GM12878 (cell line): ENCODE measurements around the gene RASSF10. TPM values are rescaled to one million over a fixed set of nuclear protein-coding genes. Genes with fewer than 3 reads are reported as not detected.

Experiments
- BRCA1 ChIP-seq: IDR thresholded peaks from 2 replicates; pipeline ENCODE4 v1.6.1; 2011; ENCODE audit warnings: low read depth, low read length, improper control_type of control experiment
- CREB1 ChIP-seq: IDR thresholded peaks from 2 replicates; pipeline ENCODE4 v1.6.1; 2012; ENCODE audit warnings: low read depth, mild to moderate bottlenecking, inconsistent platforms
- FOXK2 ChIP-seq: fragments of 450-650 bp; IDR thresholded peaks from 2 replicates; pipeline ENCODE4 v1.6.1; 2017; ENCODE audit warnings: mild to moderate bottlenecking, moderate library complexity
- HDAC6 ChIP-seq: fragments of 200-600 bp; sonication (generic); IDR thresholded peaks from one replicate; pipeline ENCODE4 v1.8.0; 2017; ENCODE audit warnings: antibody characterized with exemption; ENCODE audit not compliant: unreplicated experiment
- SMC3 ChIP-seq: IDR thresholded peaks from 2 replicates; pipeline ENCODE4 v1.6.1; 2011; ENCODE audit warnings: low read length, improper control_type of control experiment, borderline replicate concordance
- TAF1 ChIP-seq: IDR thresholded peaks from 2 replicates; pipeline ENCODE4 v1.6.1; 2011; ENCODE audit warnings: mild to moderate bottlenecking, low read depth, low read length, borderline replicate concordance
- TBL1XR1 ChIP-seq: IDR thresholded peaks from 2 replicates; pipeline ENCODE4 v1.6.1; 2012; ENCODE audit warnings: low read depth, low read length, improper control_type of control experiment
- ZBED1 ChIP-seq: IDR thresholded peaks from 2 replicates; pipeline ENCODE4 v1.6.1; 2016; ENCODE audit warnings: borderline replicate concordance
- polyA plus RNA-seq, 11 experiments: library from polyadenylated mRNA; depleted of rRNA in 4 of 11; unstranded in 6 of 11; stranded (reverse) in 5 of 11; fragments of >200 nt; fragmentation: Nextera tagmentation in 4 of 11; fragmentation: Illumina TruSeq in 1 of 11; extraction: Ambion mirVana in 4 of 11; extraction: Trizol in 1 of 11; gene quantifications; 1 replicate in 1 of 11; 2 replicates in 10 of 11; pipeline versions ENCODE4 v1.2.1 to v1.2.3, GENCODE V29; 2011 to 2016; ENCODE audit warnings: inconsistent platforms in 2 of 11, missing spikeins in 2 of 11, low read depth in 1 of 11
- total RNA-seq, 4 experiments: library from RNA; depleted of rRNA in 3 of 4; stranded (reverse); fragments of >200 nt in 3 of 4; fragmentation: Illumina TruSeq in 1 of 4; extraction: Trizol in 1 of 4; gene quantifications; 2 replicates each; pipeline versions ENCODE4 v1.2.1 to v1.2.3, GENCODE V29; 2013 to 2021
- TF ChIP-seq, protein P1 (sequence below): fragments of 450-650 bp; IDR thresholded peaks from 2 replicates; pipeline ENCODE4 v1.6.1; 2017; ENCODE audit warnings: borderline replicate concordance
- TF ChIP-seq, protein P2 (sequence below): IDR thresholded peaks from 2 replicates; pipeline ENCODE4 v1.6.1; 2012; ENCODE audit warnings: low read length, inconsistent platforms
- TF ChIP-seq, protein P3 (sequence below): IDR thresholded peaks from 2 replicates; pipeline ENCODE4 v1.6.1; 2011; ENCODE audit warnings: borderline replicate concordance, low read depth, mild to moderate bottlenecking, moderate library complexity, mixed read lengths, low read length; ENCODE audit not compliant: insufficient read depth; ENCODE audit errors: extremely low read length
- TF ChIP-seq, protein P4 (sequence below): fragments of 150-350 bp; IDR thresholded peaks from 2 replicates; pipeline ENCODE4 v1.6.1; 2014; ENCODE audit warnings: mild to moderate bottlenecking, low read depth, low read length

Gene RASSF10
- total and polyA plus RNA-seq, 10 of the 15 experiments (the other 5 are each of a cell fraction or from before 2014, with no cell fraction given), result 0.03 to 0.23 (median 0.09) TPM; not detected in 6

DNA sequence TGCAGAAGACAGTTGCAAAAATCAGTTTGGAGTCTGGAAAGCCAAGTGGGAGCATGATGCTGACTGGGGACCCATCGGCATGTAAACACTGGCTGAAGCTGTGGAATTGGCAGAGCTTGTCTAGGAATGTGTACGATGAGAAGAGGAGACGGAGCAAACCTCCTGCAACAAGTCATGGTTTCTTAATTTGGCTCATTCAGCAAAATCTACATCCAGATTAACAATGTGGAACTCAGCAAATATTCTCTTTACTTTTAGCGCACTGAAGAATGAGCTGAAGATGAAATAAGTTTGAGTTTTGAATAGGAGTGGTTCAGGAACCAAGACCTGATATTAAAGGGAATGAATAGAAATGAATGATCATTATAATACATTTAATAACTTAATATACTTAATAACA, 26.6 kb downstream of the RASSF10 start (continued):
- TF ChIP-seq ZBED1 (no peak), HDAC6 (no peak), FOXK2 (no peak), CREB1 (no peak), SMC3 (no peak), TBL1XR1 (no peak), TAF1 (no peak), BRCA1 (no peak)
- TF ChIP-seq, protein P1, sequence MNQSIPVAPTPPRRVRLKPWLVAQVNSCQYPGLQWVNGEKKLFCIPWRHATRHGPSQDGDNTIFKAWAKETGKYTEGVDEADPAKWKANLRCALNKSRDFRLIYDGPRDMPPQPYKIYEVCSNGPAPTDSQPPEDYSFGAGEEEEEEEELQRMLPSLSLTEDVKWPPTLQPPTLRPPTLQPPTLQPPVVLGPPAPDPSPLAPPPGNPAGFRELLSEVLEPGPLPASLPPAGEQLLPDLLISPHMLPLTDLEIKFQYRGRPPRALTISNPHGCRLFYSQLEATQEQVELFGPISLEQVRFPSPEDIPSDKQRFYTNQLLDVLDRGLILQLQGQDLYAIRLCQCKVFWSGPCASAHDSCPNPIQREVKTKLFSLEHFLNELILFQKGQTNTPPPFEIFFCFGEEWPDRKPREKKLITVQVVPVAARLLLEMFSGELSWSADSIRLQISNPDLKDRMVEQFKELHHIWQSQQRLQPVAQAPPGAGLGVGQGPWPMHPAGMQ, result no peak
- TF ChIP-seq, protein P2, sequence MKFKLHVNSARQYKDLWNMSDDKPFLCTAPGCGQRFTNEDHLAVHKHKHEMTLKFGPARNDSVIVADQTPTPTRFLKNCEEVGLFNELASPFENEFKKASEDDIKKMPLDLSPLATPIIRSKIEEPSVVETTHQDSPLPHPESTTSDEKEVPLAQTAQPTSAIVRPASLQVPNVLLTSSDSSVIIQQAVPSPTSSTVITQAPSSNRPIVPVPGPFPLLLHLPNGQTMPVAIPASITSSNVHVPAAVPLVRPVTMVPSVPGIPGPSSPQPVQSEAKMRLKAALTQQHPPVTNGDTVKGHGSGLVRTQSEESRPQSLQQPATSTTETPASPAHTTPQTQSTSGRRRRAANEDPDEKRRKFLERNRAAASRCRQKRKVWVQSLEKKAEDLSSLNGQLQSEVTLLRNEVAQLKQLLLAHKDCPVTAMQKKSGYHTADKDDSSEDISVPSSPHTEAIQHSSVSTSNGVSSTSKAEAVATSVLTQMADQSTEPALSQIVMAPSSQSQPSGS, result no peak
- TF ChIP-seq, protein P3, sequence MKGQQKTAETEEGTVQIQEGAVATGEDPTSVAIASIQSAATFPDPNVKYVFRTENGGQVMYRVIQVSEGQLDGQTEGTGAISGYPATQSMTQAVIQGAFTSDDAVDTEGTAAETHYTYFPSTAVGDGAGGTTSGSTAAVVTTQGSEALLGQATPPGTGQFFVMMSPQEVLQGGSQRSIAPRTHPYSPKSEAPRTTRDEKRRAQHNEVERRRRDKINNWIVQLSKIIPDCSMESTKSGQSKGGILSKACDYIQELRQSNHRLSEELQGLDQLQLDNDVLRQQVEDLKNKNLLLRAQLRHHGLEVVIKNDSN, result no peak
- TF ChIP-seq, protein P4, sequence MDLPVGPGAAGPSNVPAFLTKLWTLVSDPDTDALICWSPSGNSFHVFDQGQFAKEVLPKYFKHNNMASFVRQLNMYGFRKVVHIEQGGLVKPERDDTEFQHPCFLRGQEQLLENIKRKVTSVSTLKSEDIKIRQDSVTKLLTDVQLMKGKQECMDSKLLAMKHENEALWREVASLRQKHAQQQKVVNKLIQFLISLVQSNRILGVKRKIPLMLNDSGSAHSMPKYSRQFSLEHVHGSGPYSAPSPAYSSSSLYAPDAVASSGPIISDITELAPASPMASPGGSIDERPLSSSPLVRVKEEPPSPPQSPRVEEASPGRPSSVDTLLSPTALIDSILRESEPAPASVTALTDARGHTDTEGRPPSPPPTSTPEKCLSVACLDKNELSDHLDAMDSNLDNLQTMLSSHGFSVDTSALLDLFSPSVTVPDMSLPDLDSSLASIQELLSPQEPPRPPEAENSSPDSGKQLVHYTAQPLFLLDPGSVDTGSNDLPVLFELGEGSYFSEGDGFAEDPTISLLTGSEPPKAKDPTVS, result no peak
